ENCODE results near the gene CSNK1G2.

Gene CSNK1G2

DNA sequence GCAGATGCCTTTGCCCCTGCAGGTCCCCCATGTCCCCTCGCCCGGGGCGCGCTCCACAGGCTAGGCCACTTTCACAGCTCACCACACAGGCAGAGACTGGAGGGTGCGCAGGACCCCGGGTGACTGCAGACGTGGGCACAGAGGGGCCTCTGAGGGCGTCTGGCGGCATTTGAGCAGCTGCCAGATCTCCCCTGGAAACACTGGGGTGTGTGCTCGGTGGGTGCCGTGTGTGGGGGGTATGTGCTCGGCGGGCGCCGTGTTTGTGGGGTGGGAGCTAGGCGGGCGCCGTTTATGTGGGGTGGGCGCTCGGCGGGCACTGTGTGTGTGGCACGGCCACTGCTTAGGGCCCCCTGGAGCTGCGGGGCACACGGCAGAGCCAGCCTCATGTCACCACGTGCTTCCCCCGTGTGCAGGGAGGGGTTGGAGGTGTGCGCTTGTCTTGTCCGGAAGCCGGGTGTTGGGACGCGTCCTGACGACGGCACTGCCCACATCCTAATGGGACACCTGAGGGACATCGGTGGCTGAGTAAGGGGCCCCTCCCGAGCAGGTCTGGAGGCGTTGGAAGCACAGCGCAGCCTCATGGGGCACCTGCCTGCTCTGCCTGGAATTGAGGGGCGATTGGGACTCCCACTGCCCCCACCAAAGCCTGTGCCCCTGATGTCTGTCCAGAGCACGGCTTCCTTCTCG, 16.7 kb downstream of the CSNK1G2 start:
- no peak for DNase-seq
- in situ Hi-C loops (cut with MboI; ENCODE audit: low pct_unique_long_range_greater_than_20kb, low sequenced_read_pairs), result no loop called here

DNA sequence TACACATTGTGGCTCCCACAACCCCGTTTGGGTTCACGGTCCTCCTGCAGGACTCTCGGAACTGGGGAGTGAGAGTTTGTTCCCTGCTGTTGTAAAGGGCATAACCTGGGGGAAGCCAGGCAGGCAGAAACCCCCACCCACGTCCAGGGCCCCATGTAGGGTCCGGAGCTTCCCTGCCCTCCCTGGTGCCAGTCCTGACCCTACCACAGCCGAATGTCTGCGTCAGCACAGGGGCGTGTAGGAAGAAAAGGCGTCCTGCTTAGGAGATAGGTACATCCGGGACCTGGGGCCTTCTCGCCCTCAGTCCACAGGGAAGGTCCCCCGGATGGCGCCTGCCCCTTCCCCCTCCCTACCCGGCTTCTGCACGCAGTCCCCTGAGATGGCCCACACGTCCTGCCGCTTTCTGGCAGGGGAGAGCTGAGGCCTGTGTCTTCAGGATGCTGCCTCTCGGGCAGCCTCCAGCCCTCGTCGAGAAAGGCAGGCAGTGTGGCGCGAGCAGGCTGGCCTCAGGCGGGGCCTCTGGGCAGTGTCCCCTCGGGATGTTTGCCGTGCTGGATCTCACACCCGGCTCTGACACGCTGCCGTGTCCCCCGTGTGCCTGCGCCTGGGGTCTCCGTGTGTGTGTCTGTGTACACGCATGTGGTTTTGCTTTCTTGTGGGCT, 19.1 kb downstream of the CSNK1G2 start:
- no peak for DNase-seq
- in situ Hi-C loops (cut with MboI; ENCODE audit: low pct_unique_long_range_greater_than_20kb, low sequenced_read_pairs), result no loop called here

DNA sequence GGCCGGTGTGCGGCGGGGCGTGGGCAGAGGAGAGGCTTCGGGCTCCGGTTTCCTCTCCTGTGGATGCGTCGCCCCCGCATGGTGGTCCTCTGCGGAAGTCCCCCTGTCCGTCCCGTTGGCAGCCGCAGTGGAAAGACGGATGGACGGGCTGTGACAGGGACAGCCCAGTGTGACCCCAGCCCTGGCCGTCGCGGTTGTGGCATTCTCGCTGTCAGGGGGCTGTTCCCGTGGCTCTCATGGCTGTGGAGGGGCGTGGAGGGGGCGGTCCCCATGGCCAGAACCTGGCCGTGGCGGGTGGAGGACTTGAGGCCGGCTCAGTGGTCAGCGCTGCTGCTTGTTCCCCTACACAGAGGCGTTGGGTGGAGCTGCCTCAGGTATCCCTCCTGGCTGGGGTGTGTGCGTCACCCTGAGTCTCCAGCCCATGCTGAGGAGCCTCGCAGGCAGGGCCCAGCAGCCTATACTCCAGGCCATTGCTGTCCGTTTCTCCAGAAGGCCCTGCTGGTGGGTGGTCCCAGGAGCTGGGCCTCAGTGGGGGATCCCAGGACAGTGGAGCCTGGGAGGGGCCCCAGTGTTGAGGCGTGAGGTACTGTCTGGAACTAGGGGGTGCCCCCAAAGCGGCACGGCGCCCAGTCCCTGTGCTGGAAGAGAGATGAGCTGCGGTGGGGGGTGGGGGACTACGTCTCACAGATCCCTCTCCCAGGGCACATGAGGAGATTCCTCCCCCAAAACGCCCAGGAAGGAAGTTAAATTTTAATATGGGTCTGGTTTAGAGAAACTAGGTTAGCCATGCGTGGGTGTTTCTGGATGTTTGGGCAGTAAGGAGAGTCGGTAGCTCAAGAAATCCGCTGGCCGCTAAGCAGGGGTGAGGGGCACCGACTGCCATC, 20.3 kb downstream of the CSNK1G2 start:
- no peak for DNase-seq
- in situ Hi-C loops (cut with MboI; ENCODE audit: low pct_unique_long_range_greater_than_20kb, low sequenced_read_pairs), result no loop called here

DNA sequence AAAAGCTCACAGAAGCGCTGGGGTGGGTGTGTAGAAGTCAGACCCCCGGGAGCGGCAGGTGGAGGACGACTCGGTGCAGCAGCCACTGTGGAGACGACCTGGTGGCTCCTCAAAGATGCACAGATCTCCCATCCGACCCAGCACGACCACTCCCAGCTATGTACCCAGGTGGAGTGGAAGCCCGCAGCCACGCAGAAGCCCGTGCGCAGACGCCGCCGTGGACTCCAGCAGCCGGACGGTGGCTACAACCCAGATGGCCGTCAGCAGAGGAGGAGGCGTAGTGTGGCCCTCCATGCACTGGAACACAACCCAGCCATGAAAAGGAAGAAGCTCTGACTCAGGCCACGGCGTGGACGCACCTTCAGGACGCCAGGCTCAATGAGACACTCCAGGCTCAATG, 21.7 kb downstream of the CSNK1G2 start:
- in situ Hi-C loops (cut with MboI; ENCODE audit: low pct_unique_long_range_greater_than_20kb, low sequenced_read_pairs), result no loop called here
- DNase-seq, result no peak

DNA sequence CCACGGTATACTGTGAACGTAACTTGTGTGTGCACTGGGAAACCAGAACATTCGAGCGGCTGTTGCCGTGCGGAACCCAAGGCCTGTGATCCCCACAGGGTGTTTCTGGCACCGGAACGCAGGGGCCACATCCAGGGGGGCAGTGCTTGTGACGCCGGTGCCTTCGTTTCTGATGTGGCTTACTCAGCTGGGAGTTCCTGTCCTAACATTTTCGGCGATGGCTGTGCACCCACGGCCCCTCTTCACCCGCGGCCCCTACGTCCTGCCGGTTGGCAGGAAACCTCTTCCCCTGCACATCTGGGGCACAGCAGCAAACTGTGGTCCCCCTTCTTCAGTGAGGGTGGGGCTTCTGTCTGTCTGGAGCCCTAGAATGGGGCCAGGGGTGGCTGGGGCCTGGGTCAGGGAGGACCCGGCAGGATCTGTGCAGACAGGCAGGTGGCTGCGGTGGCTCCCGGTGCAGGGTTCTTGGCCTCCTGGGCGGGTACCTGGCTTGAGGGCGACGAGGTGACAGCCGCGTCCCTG, 26.2 kb downstream of the CSNK1G2 start:
- in situ Hi-C loops (cut with MboI; ENCODE audit: low pct_unique_long_range_greater_than_20kb, low sequenced_read_pairs), result no loop called here
- DNase-seq, result no peak

DNA sequence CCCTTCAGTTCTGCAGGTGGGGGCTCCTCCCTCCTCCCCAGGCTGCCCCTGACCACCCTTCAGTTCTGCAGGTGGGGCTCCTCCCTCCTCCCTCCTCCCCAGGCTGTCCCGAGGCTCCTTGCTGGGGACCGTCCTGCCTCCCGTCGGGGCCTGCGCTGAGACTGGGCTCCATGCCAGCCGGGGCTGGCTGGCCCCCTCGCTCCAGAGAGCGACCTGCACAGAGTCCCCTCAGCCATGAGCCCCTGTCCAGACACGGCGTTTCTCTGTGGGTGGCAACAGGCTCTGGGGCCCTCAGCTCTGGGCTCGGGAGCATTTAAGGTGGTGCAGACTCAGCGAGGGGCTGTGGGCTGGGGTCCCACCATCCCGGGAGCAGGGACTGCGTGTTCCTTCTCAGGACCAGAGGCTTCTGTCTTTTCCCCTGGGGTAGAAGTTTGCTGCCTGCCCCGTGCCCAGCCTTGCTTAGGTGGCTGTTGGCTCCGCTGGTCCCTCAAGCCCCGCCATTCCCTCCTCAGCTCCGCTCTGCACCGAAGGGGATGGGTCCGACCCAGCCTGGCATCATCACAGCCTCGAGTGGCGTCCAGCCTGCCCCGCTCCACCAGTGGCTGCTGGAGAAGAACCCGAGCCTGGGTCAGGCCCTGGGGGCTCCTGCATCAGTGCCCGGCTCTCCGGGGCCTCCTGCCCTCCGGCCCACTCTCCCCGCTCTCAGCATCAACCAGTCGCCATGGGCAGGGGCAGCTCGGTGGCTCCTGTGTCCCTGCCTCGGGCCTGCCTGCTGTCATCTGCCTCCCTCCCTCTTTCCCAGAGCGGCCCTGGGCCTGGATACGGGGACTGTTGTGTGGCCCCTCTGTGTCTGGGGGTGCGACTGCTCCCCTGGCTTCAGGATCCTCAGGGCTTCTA, 27.6 kb downstream of the CSNK1G2 start:
- in situ Hi-C loops (cut with MboI; ENCODE audit: low pct_unique_long_range_greater_than_20kb, low sequenced_read_pairs), result no loop called here
- no peak for DNase-seq

DNA sequence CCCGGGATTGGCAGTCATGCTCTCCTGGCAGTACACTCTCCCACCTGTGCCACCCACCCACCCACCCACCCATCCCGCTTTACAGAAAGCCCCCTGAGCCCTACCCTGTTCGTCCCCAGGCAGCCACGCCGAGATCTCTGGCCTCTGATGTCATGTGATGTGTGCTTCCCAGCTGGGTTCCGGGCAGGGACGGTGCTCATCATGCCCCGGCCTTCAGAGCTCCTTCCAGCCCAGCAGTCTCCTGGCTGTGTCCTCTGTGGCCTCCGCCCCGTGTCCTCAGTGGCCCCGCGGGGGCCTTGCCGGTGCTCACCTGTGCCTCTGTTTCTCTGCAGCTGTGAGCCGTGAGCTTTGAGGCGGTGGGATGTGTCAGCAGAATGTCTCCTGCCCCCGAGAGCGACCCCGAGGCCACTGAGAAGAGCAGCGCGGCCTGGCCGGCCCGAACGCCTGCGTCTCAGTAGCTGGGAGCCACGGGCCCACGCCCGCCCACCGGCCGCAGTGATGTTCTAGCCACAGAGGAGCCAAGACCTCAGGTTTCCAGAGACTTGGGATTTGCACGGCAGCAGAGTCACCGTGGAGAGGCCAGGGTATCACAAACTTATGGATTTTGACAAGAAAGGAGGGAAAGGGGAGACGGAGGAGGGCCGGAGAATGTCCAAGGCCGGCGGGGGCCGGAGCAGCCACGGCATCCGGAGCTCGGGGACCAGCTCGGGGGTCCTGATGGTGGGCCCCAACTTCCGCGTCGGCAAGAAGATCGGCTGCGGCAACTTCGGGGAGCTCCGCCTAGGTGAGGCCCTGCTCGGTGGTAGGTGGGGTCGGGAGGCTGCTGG, 28.4 kb downstream of the CSNK1G2 start:
- in situ Hi-C loops (cut with MboI; ENCODE audit: low pct_unique_long_range_greater_than_20kb, low sequenced_read_pairs), result no loop called here
- DNase-seq, result no peak

DNA sequence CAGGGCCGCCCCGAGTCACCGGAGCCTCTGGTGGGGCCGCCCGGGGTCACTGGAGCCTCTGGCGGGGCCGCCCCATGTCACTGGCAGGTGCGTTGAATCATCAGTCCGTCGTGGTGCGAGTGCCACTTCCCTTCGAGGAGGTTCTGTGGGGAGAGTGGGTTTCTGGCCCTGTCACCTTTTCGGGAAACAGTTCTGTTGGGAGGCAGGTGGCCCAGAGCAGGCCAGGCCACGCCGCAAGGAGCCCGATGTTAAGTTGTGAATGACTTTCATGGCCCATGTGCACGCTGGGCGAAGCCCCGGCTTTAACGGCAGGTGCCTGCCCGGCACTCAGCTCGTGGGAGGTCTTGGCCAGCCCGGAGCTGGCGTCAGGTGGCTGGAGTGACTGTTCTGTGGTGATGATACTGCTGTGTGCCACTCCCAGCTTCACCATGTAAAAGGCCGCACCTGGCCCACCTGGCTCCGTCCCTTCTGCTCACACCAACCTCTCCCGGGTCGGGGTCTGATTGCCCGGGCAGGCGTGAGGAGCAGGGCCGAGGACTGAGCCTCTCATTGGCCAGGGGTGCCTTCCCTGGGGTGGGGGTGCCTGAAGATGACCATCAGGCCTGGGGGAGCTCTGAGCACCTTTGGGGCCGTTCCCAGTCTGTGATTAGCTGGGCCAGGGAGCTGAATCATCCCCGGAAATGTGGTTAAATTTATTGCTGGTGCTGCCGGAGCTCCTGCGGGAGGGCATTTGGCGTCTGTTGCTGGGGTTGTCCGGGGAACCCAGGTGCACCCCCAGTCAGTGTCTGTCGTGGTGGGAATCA, 29.2 kb downstream of the CSNK1G2 start:
- in situ Hi-C loops (cut with MboI; ENCODE audit: low pct_unique_long_range_greater_than_20kb, low sequenced_read_pairs), result no loop called here
- DNase-seq, result no peak

DNA sequence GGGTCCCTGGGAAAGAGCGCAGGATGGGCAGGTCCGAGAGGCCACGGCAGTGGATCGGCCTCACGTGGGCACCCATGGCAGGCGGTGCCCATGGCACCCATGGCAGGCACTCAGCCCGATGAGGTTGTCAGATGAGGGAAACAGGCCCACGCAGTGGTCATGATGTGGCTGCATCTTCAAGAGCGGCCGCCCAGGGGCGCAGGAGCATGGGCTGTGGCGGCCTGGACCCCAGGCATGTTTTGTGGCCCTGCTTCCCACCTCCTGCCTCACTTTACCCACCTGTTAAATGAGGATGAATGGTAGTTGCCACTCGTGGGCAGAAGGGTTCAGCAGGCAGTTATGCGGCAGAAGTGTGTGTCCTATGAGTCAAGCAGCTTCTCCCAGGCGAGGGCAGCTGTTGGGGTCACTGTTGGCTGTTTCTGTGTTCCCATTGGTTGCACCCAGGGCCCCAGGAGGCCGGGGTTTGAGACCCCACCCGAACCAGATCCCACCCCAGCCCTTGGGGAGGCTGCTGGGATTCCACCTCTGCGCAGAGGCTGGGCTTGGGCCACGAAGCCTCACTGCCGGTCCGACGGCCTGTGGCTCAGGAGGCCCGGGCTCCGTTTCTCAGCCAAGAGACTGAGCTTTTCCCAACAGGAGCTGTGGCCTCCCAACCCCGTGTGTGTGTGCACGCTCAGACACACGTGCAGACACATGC, 30.0 kb downstream of the CSNK1G2 start:
- in situ Hi-C loops (cut with MboI; ENCODE audit: low pct_unique_long_range_greater_than_20kb, low sequenced_read_pairs), result no loop called here
- no peak for DNase-seq

DNA sequence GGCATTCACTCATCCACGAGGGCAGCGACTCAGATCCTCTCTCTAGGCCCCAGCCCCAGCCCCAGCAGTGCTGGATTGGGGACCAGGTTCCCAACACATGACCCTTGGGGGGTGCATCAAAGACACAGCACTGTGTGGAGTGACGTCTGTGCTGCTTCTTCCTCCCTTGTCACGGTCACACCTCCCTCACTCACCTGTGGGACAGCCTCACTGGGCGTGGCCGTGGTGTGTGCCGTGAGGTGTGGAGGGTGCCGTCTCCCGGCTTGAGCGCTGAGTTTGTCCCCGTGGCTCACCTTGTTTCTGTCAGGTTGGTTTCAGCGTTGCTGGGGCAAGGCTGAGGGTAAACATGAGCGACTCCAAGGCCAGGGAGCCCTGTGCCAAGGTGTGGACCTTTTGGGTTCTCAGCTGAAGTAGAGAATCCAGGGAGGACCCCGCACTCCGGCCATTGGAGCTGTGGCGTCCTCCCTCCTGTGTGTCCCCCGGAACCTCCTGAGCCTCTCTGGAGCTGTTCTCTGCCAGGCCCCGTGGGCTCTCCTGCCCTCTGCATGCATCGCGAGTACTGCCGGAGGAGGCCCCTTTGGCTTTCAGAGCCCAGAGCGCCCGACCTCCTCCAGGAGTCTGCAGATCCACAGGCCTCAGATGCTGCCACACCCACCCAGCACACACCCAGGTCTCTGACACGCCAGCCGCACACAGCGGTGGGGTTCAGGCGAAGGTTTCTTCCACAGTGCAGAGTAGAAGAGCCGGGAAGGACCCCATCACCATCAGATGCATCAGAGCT, 33.6 kb downstream of the CSNK1G2 start:
- DNase-seq, result no peak
- in situ Hi-C loops (cut with MboI; ENCODE audit: low pct_unique_long_range_greater_than_20kb, low sequenced_read_pairs), result no loop called here

DNA sequence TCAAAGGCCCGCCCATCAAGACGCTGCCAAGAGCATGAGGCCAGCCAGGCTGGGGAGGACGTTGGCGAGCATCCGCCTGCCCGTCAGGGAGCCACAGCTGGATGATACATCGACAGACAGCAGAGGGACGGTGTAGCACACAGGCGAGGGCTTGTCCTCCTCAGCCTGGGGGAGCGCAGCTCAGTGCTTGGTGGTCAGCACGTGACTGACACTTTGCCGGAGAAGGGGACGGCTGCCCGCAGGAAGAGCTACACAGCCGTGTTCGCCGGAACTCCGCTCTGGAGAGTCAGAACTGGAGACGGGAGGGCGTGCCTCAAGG, 34.1 kb downstream of the CSNK1G2 start:
- in situ Hi-C loops (cut with MboI; ENCODE audit: low pct_unique_long_range_greater_than_20kb, low sequenced_read_pairs), result no loop called here
- no peak for DNase-seq

DNA sequence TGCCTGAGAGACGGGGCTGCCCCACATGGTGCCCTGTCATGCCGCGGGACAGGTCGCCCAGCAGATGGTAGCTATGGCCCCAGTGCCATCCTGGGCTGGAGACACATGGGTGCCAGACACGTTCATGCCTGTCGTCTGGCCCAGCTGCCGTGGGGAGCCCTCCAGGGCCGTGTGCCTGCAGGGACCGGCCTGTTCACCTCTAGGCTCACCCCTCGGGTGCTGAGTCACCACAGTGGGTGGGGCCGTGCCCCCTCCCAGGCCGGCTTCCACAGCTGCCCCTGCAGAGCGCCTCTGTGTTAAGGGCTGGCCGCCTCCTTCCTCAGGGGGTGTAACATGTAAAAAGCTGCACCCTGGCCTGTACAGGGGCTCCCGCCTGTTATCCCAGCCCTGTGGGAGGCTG, 36.1 kb downstream of the CSNK1G2 start:
- in situ Hi-C loops (cut with MboI; ENCODE audit: low pct_unique_long_range_greater_than_20kb, low sequenced_read_pairs), result no loop called here
- DNase-seq, result no peak

DNA sequence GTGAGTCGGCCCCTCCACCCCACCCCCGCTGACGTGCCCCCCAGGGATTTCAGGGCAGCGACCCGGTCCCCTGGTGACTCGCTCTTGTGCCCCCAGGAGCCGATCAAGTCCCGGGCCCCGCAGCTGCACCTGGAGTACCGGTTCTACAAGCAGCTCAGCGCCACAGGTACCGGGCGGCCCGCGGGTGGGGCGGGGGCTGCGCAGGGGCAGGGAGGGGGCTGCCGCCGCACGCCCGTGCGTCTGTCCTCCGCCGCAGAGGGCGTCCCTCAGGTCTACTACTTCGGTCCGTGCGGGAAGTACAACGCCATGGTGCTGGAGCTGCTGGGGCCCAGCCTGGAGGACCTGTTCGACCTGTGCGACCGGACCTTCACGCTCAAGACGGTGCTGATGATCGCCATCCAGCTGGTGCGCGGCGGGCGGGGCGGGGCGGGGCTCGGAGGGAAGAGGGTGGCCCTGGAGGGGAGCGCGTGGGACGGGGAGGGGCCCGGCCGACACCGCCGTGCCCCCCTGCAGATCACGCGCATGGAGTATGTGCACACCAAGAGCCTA, 37.4 kb downstream of the CSNK1G2 start:
- no peak for DNase-seq
- in situ Hi-C loops (cut with MboI; ENCODE audit: low pct_unique_long_range_greater_than_20kb, low sequenced_read_pairs), result no loop called here

DNA sequence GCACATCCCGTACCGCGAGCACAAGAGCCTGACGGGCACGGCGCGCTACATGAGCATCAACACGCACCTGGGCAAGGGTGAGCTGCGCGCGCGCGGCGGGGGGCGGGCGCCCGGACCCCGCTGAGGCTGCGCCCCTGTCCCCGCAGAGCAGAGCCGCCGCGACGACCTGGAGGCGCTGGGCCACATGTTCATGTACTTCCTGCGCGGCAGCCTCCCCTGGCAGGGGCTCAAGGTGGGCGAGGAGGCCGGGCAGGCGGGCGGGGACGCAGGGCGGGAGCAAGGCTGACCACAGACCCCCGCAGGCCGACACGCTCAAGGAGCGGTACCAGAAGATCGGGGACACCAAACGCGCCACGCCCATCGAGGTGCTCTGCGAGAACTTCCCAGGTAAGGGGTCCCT, 38.0 kb downstream of the CSNK1G2 start:
- in situ Hi-C loops (cut with MboI; ENCODE audit: low pct_unique_long_range_greater_than_20kb, low sequenced_read_pairs), result no loop called here
- DNase-seq, result no peak

DNA sequence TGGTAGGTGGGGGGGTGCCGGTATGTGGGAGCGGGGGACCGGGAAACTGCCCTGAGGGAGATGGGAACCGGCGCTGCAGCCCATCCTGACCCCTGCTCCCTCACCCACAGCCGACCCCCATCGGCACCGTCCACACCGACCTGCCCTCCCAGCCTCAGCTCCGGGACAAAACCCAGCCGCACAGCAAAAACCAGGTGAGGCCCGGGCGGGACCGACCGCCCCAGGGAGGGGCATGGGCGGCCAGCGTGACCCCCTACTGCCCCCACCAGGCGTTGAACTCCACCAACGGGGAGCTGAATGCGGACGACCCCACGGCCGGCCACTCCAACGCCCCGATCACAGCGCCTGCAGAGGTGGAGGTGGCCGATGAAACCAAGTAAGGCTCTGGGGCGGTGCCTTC, 38.7 kb downstream of the CSNK1G2 start:
- no peak for DNase-seq
- in situ Hi-C loops (cut with MboI; ENCODE audit: low pct_unique_long_range_greater_than_20kb, low sequenced_read_pairs), result no loop called here

Measured in KBM-7 (cell line).